Transverse colon (tissue), 4 donors: ENCODE data around the gene C2orf80. TPM values are rescaled to one million over a fixed set of nuclear protein-coding genes. Genes with fewer than 3 reads are reported as not detected.

Source experiments
- DNase-seq: peaks from one replicate; pipeline ENCODE4 v3.0.0-alpha.2; 2019
- H3K27ac ChIP-seq, 4 donors: fragments of 200-600 bp; sonication (generic); 2 replicates each; pipeline ENCODE4 v1.5.1; 2016 to 2018; ENCODE audit warnings: inconsistent platforms in 4 of 4
- H3K27me3 ChIP-seq: fragments of 200-600 bp; sonication (generic); 2 replicates; pipeline ENCODE4 v1.5.1; 2017; ENCODE audit warnings: inconsistent platforms
- H3K36me3 ChIP-seq, 4 donors: fragments of 200-600 bp; sonication (generic); 2 replicates each; pipeline ENCODE4 v1.5.1; 2017 to 2019; ENCODE audit warnings: inconsistent platforms in 4 of 4
- H3K4me1 ChIP-seq, 4 donors: fragments of 200-600 bp; sonication (generic); 2 replicates each; pipeline ENCODE4 v1.5.1; 2017 to 2020; ENCODE audit warnings: inconsistent platforms in 4 of 4
- H3K4me3 ChIP-seq, 4 donors: fragments of 200-600 bp; sonication (generic); 1 replicate in 1 of 4; 2 replicates in 3 of 4; pipeline versions ENCODE4 v1.5.1 to v1.6.1; 2017 to 2019; ENCODE audit warnings: inconsistent platforms in 4 of 4
- H3K9me3 ChIP-seq, 2 donors: fragments of 200-600 bp; sonication (generic); 2 replicates each; pipeline ENCODE4 v1.5.1; 2017 to 2019; ENCODE audit warnings: inconsistent platforms in 2 of 2
- EP300 ChIP-seq: sonication (generic); formaldehyde crosslinking; IDR thresholded peaks from one replicate; pipeline ENCODE4 v1.6.1; 2017; ENCODE audit warnings: antibody characterized with exemption, low read depth
- POLR2A ChIP-seq: fragments of 450-650 bp; IDR thresholded peaks from one replicate; pipeline ENCODE4 v1.6.1; 2016; ENCODE audit warnings: antibody characterized with exemption, mild to moderate bottlenecking, moderate library complexity
- POLR2AphosphoS5 ChIP-seq, 3 donors: sonication (generic); formaldehyde crosslinking; IDR thresholded peaks; one replicate each; pipeline ENCODE4 v1.6.1; 2016; ENCODE audit warnings: antibody characterized with exemption in 3 of 3
- WGBS, 2 donors: methylation state at CpG; one replicate each; pipeline ENCODE4 v1.1.5; 2018; ENCODE audit warnings: low coverage in 1 of 2; 5-methylcytosine and 5-hydroxymethylcytosine counted together
- in situ Hi-C, 4 donors: fragments of 200-750 bp; cut with MboI; loops; one replicate each; pipeline versions ENCODE4 v1.15.0 to v1.15.1; 2017; ENCODE audit warnings: low sequenced_read_pairs in 3 of 4, low pct_ligation_motif_present in 1 of 4, low pct_unique_long_range_greater_than_20kb in 1 of 4
- intact Hi-C: fragments of 100-400 bp; cut with DNase I; formaldehyde crosslinking; loops from one replicate; pipeline ENCODE4 v1.15.1; 2023; ENCODE audit warnings: low total_unique reads
- total RNA-seq, 4 donors: library from RNA; depleted of rRNA; stranded (reverse); fragments of >200 nt; gene quantifications; one replicate each; pipeline ENCODE4 v1.1.0, GENCODE V29; 2016
- TF ChIP-seq, protein P1 (sequence below), 5 experiments: fragments of 200-600 bp in 3 of 5; fragments of 450-650 bp in 2 of 5; sonication (generic) in 3 of 5; IDR thresholded peaks; 1 replicate in 2 of 5; 2 replicates in 3 of 5; pipeline ENCODE4 v1.5.1; 2016 to 2017; ENCODE audit warnings: antibody characterized with exemption in 5 of 5, inconsistent platforms in 3 of 5, mild to moderate bottlenecking in 2 of 5, moderate library complexity in 1 of 5

C2orf80 gene
- total RNA-seq, 4 donors from 2014 or later = not detected

- no peak overlapping the region for H3K4me3 ChIP-seq
- in situ Hi-C loops (no loop called here), intact Hi-C loops (no loop called here)
- H3K36me3 ChIP-seq = no peaks in the 10 kb centered on the region
- TF ChIP-seq POLR2A (no peak), EP300 (no peak), POLR2AphosphoS5 (IDR thresholded peaks at IDR 0.05) (no peak)
- TF ChIP-seq, protein P1, sequence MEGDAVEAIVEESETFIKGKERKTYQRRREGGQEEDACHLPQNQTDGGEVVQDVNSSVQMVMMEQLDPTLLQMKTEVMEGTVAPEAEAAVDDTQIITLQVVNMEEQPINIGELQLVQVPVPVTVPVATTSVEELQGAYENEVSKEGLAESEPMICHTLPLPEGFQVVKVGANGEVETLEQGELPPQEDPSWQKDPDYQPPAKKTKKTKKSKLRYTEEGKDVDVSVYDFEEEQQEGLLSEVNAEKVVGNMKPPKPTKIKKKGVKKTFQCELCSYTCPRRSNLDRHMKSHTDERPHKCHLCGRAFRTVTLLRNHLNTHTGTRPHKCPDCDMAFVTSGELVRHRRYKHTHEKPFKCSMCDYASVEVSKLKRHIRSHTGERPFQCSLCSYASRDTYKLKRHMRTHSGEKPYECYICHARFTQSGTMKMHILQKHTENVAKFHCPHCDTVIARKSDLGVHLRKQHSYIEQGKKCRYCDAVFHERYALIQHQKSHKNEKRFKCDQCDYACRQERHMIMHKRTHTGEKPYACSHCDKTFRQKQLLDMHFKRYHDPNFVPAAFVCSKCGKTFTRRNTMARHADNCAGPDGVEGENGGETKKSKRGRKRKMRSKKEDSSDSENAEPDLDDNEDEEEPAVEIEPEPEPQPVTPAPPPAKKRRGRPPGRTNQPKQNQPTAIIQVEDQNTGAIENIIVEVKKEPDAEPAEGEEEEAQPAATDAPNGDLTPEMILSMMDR (IDR thresholded peaks at IDR 0.05) = no peak
- no peaks in the 10 kb centered on the region for H3K9me3 ChIP-seq
- DNase-seq = no peak
- no peaks in the 10 kb centered on the region for H3K27me3 ChIP-seq
- H3K27ac ChIP-seq = no peak overlapping the region
- H3K4me1 ChIP-seq = no peaks in the 10 kb centered on the region
These were observed 42.8 kb downstream of the C2orf80 start for GRCh38 chr2:208147008-208147407.

DNA sequence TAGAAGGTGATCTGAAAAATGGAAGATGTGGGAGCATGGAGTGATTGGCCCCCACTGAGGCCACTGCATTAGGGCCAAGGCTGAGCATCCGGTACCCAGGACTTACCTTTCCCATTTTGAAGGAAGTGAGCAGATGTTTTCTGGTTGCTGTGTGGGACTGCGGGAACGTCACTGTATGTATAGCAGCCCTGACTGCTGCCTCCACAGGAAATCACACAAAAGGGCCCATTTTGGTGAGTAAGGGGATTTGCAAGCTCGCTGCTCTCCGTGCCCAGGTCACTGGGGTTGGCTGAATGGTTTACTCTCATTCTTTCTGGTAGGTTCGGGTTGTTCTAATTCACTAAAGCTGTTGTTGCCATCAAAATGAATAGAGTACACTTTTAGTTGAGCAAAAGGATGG lies 43.8 kb downstream of the C2orf80 start, which contains the start of gene CRYGB:
Gene CRYGB (minus strand): TSS at position 153 of the 400 bp plus-strand sequence. CDS start 38 bp downstream, at position 115.
- TF ChIP-seq POLR2AphosphoS5 (IDR thresholded peaks at IDR 0.05) (no peak), POLR2A (no peak), EP300 (no peak)
- TF ChIP-seq, protein P1 (IDR thresholded peaks at IDR 0.05) = no peak
- Histone ChIP-seq H3K4me3 (no peak within 1 kb of the TSS), H3K4me1 (no peaks in the 10 kb centered on the region), H3K27ac (no peak within 1 kb of the TSS), H3K27me3 (no peaks in the 10 kb centered on the region), H3K36me3 (no peaks in the 10 kb centered on the region), H3K9me3 (no peaks in the 10 kb centered on the region)
- in situ Hi-C loops (no loop called here), intact Hi-C loops (no loop called here)
- WGBS, 2 donors = 68% methylated on average over 6 of the region's 6 CpGs; no CpG with 5 or more reads in 1 of the 2 donors
- DNase-seq = no peak

DNA sequence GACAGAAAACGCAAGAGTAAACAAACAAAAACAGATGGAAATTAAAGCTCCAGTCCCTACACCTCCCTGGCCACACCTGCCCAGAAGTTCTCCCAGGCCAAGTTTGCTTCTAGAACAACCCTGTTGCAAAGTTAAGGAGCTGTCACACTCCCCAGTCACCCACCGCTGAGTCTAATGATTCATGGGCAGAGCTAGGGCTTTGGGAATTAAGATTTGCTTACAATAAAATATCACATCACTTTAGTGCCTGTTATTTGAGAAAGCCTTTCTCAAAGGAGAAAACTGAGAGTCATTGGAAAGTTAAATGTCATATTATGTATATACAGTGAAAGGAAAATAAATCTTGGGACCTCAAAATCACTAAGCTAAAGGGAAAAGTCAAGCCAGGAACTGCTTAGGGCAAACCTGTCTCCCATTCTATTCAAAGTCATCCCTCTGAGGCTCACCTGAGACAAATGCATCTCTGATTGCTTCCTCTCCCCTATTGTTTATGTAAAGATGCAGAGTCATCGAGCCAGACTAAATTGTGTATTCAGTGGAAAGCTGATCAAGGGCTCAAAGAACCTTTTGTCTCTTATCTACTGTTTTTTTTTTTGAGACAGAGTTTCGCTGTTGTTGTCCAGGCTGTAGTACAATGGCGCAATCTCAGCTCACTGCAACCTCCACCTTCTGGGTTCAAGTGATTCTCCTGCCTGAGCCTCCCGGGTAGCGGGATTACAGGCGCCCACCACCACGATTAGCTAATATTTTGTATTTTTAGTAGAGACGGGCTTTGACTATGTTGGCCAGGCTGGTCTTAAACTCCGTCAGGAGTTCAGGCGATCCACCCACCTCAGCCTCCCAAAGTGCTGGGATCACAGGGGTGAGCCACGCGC lies 46.7 kb downstream of the C2orf80 start:
- no peak for DNase-seq
- no peaks in the 10 kb centered on the region for H3K36me3 ChIP-seq
- H3K4me1 ChIP-seq = no peaks in the 10 kb centered on the region
- intact Hi-C loops = no loop called here
- H3K27me3 ChIP-seq = no peaks in the 10 kb centered on the region
- no peak overlapping the region for H3K27ac ChIP-seq
- no peaks in the 10 kb centered on the region for H3K9me3 ChIP-seq
- TF ChIP-seq POLR2AphosphoS5 (IDR thresholded peaks at IDR 0.05) (no peak), POLR2A (no peak), EP300 (no peak)
- TF ChIP-seq, protein P1 (IDR thresholded peaks at IDR 0.05) = no peak
- no peak overlapping the region for H3K4me3 ChIP-seq
- in situ Hi-C loops = no loop called here
- WGBS, 2 donors = 48 to 64% methylated on average over 6 to 12 of the region's 14 CpGs

- no peaks in the 10 kb centered on the region for H3K27me3 ChIP-seq
- no peak overlapping the region for H3K4me3 ChIP-seq
- in situ Hi-C loops (no loop called here), intact Hi-C loops (no loop called here)
- H3K27ac ChIP-seq = no peak overlapping the region
- WGBS, 2 donors = 41 to 42% methylated on average over 4 to 8 of the region's 8 CpGs
- DNase-seq = no peak
- TF ChIP-seq, protein P1 (IDR thresholded peaks at IDR 0.05) = no peak
- TF ChIP-seq POLR2A (no peak), EP300 (no peak), POLR2AphosphoS5 (IDR thresholded peaks at IDR 0.05) (no peak)
- H3K9me3 ChIP-seq = no peaks in the 10 kb centered on the region
- no peaks in the 10 kb centered on the region for H3K36me3 ChIP-seq
- no peaks in the 10 kb centered on the region for H3K4me1 ChIP-seq
These were observed 47.4 kb downstream of the C2orf80 start for GRCh38 chr2:208142240-208142924.
